AG09319 (cell line): ENCODE measurements around the gene TMEM132A.
A peak's percentile ranks its signal among the peaks of the same experiment; 100 is the strongest.

ENCODE experiments used
- DNase-seq: peaks from one replicate; pipeline ENCODE4 v3.0.0-alpha.2; 2010; ENCODE audit warnings: low read depth; ENCODE audit errors: extremely low read depth
- CTCF ChIP-seq: IDR thresholded peaks from 2 replicates; pipeline ENCODE4 v1.5.1; 2011; ENCODE audit warnings: low read depth, mild to moderate bottlenecking, inconsistent platforms, low read length, moderate library complexity

TMEM132A gene

GRCh38 chr11:60879971-60880588 lies 44.2 kb upstream of the TMEM132A start:
- no peak for TF ChIP-seq CTCF
- no peak for DNase-seq

- no peak for TF ChIP-seq CTCF
- DNase-seq = no peak
Measured at GRCh38 chr11:60880643-60881282, 43.5 kb upstream of the TMEM132A start.

- peak; percentile 67 for TF ChIP-seq CTCF
- no peak for DNase-seq
Measured at GRCh38 chr11:60887556-60887955, 36.7 kb upstream of the TMEM132A start.

GRCh38 chr11:60889869-60890311 lies 34.4 kb upstream of the TMEM132A start:
- no peak for TF ChIP-seq CTCF
- no peak for DNase-seq

GRCh38 chr11:60890696-60891095 lies 33.6 kb upstream of the TMEM132A start:
- no peak for DNase-seq
- no peak for TF ChIP-seq CTCF

DNA sequence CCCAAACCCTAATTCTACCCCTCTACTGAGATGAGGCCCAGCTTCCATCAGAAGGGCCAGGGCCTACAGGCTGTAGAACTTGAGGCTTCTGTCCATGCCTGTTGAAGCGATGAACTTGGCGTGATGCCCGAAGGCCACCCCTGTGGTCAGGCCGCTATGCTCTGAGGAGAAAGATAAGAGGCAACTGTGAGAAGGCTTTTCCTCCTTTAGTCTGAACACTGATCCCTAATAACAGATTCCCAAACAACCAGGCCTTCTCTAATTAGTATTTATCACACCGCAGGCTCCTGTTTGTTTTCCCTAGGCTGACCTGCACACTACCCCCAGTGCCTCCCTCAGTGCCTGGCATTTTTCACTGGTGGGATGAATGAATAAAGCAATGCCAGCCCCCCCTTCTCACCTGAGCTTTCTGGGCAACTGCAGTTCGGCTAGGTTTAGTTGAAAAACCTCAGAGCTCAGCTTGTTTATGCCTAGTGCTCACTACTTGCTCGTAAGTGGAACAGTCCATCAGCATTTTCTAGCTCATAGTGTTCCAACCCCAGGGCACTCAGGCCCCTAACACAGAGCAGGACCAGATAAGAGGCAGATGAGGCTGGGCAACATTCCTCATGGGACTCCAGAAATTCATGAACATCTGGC lies 33.0 kb upstream of the TMEM132A start:
- no peak for DNase-seq
- no peak for TF ChIP-seq CTCF

GRCh38 chr11:60895687-60896086 lies 28.6 kb upstream of the TMEM132A start:
- TF ChIP-seq CTCF = no peak
- no peak for DNase-seq
